T-helper 9 cell (primary cell): Measurements from ENCODE around the gene ZIC1.

Experiments used
- DNase-seq: peaks from one replicate; pipeline ENCODE4 v3.0.0-alpha.2; 2020
- total RNA-seq, 2 donors: gene quantifications; one replicate each; lab custom pipeline; 2026; lab: John Stamatoyannopoulos, UW

ZIC1 gene
- 0 reads per million in 2 donors for total RNA-seq

DNA sequence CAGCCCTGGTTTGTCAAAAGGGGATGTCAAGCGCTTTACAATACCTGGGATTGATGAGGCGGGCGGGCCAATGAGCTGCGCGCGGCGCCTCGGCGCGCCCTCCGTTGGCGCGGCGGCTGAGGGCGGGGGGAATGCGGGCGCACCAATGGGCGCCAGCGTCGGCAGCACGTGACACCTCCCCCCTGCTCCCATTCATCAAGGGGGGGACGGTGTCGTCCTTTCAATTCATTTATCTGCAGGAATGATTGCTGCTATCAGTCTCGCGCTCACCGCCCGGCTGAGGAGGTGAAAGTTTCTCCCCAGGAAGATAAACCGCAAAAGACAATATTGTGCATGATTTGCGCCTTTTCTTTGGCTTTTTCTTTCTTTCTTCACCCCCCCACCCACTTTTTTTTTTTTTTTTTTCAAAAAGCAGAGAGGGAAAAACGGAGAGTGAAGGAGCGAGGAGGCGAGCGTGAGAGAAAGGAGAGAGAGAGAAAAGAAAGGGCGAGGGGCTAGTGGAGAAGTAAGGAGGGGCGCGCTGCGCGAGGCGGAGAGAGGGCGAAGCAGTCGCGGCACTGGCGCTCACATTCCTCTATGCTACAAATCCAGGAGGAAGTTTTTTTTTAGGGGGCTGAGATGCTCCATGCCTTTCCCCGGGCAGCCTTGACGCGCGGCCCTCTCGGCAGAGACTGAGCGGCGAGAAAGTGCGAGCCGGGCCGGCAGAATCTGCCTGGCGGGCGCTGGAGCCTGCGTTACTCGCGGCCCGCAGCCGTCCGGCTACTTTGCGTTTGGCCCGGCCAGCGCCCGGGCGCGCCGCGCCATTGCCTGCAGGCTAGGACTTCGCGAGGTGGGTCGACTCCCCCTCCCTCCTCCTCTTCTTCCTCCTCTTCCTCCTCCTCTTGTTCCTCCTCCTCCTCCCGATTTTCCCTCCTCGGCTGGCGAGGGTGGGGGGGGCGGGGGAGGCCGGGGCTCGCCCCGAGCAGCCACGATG lies at the start of gene ZIC1:
ZIC1 (plus strand) TSS at position 223 of the 973 bp plus-strand sequence; CDS start at position 971, 748 bp downstream.
- DNase-seq, result no peak

DNA sequence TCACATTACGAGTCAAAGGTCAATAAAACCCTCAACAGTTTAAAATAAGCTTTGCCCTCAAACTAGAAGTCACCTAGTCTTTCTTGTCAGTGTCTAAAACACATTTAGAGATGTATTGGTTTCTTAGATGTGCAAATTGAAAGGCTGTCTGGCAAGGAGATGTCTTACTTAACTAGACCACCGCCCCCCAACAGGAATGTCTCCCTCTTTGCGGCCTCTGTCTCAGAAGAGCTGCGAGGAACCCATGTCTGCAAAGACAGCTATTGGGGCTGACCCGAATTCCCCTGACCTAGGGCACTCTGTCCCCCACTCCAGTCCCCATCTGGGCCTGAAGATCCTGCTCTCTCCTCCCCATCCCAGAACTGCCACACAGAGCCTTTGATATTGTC lies 49.1 kb upstream of the ZIC1 start:
- DNase-seq, result no peak

DNA sequence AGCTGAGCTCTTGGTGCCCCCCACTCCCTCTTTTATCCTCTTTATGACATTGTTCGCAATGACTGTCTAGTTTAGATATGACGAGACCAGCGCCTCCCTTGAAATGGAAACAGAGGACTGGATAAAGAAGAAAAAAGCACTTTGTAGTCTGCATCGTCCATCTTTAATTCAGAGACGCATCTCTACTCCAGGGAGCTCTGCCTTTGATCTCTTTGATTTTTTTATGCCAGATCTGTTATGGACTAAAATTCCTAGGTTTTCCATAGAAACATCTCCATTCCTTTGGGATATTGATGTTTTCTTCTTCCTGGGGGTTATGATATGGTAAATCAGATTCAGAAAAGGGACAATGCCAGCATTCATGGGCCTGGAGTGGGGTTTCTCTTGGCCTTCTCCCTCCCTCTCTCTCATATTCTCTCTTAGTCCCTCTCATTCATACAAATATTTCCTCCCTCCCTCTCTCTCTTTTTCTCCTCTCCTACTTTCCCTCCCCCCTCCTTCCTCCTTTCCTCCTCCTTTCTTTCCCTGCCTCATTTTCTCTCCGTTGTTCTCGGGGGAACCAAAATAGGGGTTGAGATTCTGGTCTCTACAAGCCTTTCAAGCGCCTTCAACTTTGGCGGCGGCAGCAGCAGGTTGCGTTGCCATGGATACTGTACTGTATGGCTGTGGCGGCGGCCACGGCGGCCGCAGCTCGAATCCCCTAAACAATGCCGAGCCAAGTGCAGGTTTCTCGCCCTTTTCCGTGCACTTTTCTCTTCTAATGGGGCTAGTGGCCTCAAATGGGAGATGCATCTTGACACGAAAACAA lies 48.3 kb upstream of the ZIC1 start:
- DNase-seq, result no peak

GRCh38 chr3:147361454-147362420 lies 47.4 kb upstream of the ZIC1 start:
- no peak for DNase-seq

DNA sequence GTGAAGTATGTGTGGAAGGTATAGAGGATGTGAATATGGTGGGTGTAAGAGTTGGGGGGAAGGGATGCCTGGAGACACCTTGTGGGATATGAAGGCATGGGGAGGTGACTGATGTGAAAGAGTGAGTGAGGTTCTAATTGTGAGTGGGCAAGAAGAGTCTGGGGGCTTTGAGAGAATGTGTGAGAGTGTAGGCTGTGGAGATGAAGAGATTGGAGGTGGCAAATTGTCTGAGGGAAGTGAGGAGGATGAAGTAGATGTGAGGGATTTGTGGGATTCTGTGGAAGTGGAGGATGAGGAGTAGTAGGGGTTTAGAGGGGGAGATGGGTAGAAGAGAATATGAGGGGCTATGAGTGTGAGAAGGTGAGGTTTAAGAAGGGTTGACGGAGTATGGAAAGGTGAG lies 44.4 kb upstream of the ZIC1 start:
- no peak for DNase-seq

GRCh38 chr3:147365196-147366115 lies 43.7 kb upstream of the ZIC1 start:
- DNase-seq, result no peak

GRCh38 chr3:147367676-147368075 lies 41.5 kb upstream of the ZIC1 start:
- no peak for DNase-seq

GRCh38 chr3:147368151-147368550 lies 41.0 kb upstream of the ZIC1 start:
- DNase-seq, result no peak

- no peak for DNase-seq
Observed at GRCh38 chr3:147368561-147369221, 40.5 kb upstream of the ZIC1 start.

DNA sequence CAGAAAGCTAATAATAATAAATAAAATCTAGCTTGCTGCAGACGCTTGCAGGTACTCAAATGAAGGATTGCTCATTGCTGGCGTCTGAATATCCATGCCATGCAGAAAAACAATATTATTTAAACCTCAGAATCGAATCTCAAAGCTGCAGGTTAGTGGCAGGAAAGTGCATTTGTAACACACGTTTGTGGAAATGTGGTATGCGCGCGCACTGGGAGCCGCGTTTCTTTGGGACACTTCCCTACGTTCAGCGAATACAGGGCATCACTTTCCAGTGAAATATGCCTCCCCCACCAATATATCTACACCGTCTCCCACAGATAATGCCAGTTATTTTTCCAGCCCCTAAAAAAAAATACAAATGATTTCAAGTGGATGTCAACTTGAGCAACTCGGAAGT lies 39.9 kb upstream of the ZIC1 start:
- no peak for DNase-seq

DNA sequence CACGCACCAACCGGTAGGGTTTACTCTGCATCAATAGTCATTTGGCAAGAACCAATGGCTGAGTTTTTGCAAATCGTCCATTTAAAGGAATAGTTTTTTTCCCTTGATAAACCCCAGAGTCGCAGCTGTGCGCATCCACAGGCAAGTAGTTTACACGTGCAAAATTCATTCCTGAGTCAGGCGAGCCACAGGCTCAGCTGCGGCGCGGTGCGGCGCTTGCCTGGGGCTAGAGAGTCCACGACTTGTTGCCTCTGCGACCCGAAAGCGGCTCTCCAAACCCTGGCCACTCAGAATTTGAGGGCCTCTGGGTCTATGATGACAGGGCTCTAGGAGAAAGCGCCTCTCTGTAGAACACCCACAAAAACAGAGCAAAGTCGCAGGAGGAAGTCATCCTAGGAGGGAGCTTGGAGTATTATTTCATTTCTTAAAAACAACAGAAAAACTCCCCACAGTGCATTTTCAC lies 39.5 kb upstream of the ZIC1 start:
- no peak for DNase-seq

GRCh38 chr3:147370349-147370748 lies 38.8 kb upstream of the ZIC1 start:
- no peak for DNase-seq

DNA sequence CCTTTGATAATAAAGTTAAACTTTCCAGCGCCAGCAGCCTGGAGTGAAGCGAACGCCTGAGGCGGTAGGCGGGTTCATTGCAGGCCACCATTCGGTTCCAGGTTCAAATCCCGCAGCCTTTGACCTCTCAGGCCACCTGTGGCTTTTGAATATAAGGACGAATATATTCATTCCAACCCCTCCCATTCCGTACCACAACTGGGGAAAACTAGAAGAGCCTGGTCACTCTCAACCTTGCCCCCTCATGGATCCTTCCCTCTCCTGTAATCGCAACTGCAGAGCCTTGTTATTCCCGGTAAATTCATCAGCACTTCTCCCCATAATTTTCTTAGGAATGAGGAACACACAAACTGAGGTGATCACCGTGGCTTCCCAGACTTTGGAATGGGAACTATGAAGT lies 38.0 kb upstream of the ZIC1 start:
- DNase-seq, result no peak

- no peak for DNase-seq
Observed at GRCh38 chr3:147371771-147372340, 37.3 kb upstream of the ZIC1 start.

DNA sequence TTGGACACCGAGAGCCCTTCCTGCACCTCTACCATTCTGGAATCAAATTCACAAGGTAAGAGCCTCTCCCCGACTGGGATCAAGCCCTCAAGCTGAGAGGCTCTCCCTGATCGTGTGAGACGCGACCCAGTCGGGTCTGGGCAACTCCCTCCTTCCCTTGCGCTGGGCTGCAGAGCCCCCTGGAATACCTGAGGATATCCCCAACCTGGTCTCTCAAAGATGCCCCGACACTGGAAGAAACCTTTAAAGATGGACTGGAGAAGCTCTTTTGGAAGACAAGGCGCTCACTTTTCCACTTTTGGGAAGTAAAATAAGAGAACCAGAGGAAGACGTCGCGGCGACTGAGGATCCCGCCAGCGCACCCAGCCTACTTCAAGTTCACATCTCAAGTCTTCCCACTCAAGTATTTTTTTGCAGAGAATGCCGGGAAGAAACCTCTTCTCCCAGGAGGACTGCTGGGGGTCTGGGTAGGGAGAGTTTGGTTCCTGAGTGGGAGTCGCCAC lies 36.6 kb upstream of the ZIC1 start:
- no peak for DNase-seq

- DNase-seq, result no peak
Observed at GRCh38 chr3:147373301-147373700, 35.9 kb upstream of the ZIC1 start.

DNA sequence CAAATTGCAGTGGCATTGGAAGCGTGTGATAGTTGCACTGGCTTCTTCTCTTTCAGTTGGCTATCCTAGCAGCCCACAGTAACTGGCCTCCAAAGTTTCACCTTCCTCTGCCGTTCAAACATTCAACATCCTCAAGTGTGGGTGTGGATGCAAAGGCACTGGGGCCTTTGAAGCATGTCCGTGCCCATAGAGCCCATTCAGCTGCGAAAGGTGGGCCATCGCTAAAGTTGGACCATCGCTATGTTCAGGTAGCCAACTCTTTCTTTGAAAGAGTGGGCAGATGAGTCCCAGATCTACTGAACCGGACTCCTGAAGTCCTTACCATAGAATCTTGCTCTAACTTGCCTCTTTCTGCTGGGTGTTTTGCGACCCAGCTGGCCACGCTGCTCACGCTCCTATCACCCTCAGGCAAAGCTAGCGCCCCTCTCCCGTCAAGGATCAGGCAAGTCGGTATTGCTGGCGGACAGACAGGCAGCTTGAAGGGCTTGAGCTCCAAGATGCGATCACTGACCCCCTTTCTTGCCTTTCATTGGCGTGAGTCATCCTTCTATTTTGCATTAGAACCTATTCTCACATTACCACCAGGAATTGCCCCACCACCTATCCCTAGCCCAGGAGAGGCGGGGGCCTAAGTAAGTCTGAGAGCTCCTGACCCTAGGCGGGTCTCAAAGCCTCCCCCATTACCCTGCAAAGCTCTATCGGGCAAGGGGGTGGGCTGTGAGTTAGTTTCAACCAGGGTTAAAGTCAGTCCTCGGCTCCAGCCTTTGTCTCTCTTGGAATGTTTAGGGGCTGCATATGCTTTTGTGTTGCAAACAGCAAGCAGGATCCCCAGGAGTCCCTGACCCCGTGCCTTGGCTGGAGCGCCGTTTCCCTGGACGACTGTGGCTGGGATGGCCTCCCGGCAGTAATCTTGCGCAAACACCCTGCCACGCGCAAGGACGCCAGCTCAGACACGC lies 31.5 kb upstream of the ZIC1 start:
- DNase-seq, result no peak

GRCh38 chr3:147379651-147380050 lies 29.5 kb upstream of the ZIC1 start:
- DNase-seq, result no peak
